Glomerular visceral epithelial cell (primary cell): ENCODE measurements around the gene POGLUT2.

Experiments
- DNase-seq: peaks from one replicate; pipeline ENCODE4 v3.0.0-alpha.2; 2016; ENCODE audit errors: extremely low spot score

Gene POGLUT2

GRCh38 chr13:102798581-102799425 is at the start of gene POGLUT2, which contains the start of gene BIVM:
Gene POGLUT2 (minus strand): TSS chr13:102798976. CDS start chr13:102798670, 306 bp downstream.
Gene BIVM (plus strand): TSS chr13:102799119. CDS start chr13:102807268, 8,149 bp downstream.
- peak; percentile 92 for DNase-seq

- peak; percentile 28 for DNase-seq
These were observed 48.8 kb upstream of the POGLUT2 start for GRCh38 chr13:102847272-102848234.

- DNase-seq, result peak; percentile 43
These were observed 47.7 kb upstream of the POGLUT2 start for GRCh38 chr13:102846261-102847015.

GRCh38 chr13:102845630-102846260 is 47.0 kb upstream of the POGLUT2 start, which contains the start of gene ERCC5:
Gene ERCC5 (plus strand): TSS chr13:102846032. CDS start chr13:102846267, 235 bp downstream.
- DNase-seq, result peak; percentile 94

GRCh38 chr13:102845289-102845629 is 46.5 kb upstream of the POGLUT2 start:
- DNase-seq, result no peak

GRCh38 chr13:102839462-102839861 is 40.7 kb upstream of the POGLUT2 start:
- no peak for DNase-seq

- DNase-seq, result no peak
These were observed 40.2 kb upstream of the POGLUT2 start for GRCh38 chr13:102838982-102839381.

- DNase-seq, result no peak
These were observed 39.5 kb upstream of the POGLUT2 start for GRCh38 chr13:102838273-102838672.

GRCh38 chr13:102836471-102836870 is 37.7 kb upstream of the POGLUT2 start:
- DNase-seq, result no peak

GRCh38 chr13:102830646-102831045 is 31.9 kb upstream of the POGLUT2 start:
- DNase-seq, result no peak

GRCh38 chr13:102825921-102826706 is 27.3 kb upstream of the POGLUT2 start:
- DNase-seq, result peak; percentile 64

- DNase-seq, result no peak
These were observed 26.6 kb upstream of the POGLUT2 start for GRCh38 chr13:102825400-102825799.

GRCh38 chr13:102817907-102818306 is 19.1 kb upstream of the POGLUT2 start:
- peak; percentile 54 for DNase-seq

- DNase-seq, result no peak
These were observed 18.5 kb upstream of the POGLUT2 start for GRCh38 chr13:102817241-102817640.

- DNase-seq, result peak; percentile 30
These were observed 17.9 kb upstream of the POGLUT2 start for GRCh38 chr13:102816708-102817107.

- DNase-seq, result no peak
These were observed 17.0 kb upstream of the POGLUT2 start for GRCh38 chr13:102815788-102816187.

GRCh38 chr13:102814793-102815192 is 16.0 kb upstream of the POGLUT2 start:
- no peak for DNase-seq

GRCh38 chr13:102814025-102814607 is 15.3 kb upstream of the POGLUT2 start:
- DNase-seq, result no peak

- DNase-seq, result peak; percentile 59
These were observed 14.0 kb upstream of the POGLUT2 start for GRCh38 chr13:102812611-102813287.
